OCI-M2 (cell line): Measurements from ENCODE around the gene ASAH2B.
"Not testable (repeated sequence)": the region's sequence is repeated elsewhere in the genome, so short reads cannot be mapped to it uniquely, and the experiment has no call there.

Experiments used
- DNase-seq: peaks from one replicate; lab custom pipeline; 2025; ENCODE audit not compliant: unreplicated experiment; lab: John Stamatoyannopoulos, UW

The ASAH2B gene

GRCh38 chr10:50739618-50740292 lies at the start of gene ASAH2B:
Gene ASAH2B (plus strand): TSS chr10:50739936. CDS start chr10:50745131, 5,195 bp downstream.
- no peak for DNase-seq

DNA sequence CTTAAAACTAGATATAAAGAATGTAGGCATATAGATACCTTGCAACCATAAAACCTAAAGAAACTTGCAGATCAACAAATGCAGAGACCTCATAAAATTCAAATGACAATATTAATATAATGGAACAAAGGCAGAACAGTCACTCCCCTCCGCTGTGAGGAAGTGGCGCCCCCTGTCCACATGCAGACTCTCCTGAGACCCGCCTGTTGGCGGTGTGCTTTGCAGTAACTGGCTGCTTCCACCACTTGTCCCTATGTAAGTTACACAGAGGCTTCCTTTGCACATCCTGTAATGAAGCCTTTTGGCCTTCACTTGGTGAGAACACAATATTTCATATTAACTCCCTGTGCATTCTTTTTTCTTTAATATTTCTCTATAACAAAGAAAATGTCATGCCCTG lies 41.9 kb upstream of the ASAH2B start:
- not testable (repeated sequence) for DNase-seq

DNA sequence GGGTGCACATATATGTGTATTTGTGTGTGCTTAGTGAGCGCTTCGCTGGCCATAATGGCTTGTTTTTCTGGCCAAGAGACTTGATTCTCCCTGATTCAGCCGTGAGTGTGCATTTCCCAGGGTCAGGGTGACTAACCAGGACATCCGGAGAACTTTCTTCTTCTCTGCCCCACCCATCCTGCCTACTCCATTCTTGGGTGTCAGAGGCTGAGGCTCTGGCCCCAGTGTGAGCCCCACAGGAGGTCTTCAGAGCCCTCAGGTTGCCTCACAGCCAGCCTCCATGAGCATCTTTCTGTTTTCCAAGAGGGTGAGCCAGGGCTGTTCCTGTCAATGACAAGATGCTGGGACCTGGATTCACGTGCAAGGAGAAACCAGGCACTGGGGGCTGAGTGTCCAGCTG lies 37.8 kb upstream of the ASAH2B start:
- DNase-seq: not testable (repeated sequence)

DNA sequence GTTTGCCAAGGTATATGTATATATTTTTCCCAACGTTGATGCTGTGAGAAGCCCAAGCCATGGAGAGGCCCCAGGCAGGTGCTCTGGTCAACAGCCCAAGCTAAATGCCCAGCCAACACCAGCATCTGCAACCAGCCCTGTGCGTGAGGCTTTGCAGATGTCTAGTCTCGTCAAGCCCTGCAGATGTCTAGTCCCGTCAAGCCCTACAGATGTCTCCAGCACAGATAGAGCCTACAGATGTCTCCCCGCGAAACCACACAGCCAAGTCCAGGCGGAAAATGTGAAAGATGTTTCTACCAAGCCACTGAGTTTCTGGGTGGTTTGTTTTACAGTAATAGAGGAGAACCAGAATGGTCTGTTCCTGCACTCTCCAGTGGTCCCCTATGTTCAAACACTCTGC lies 36.7 kb upstream of the ASAH2B start:
- not testable (repeated sequence) for DNase-seq

- not testable (repeated sequence) for DNase-seq
Observed at GRCh38 chr10:50704436-50705079, 35.2 kb upstream of the ASAH2B start.

DNA sequence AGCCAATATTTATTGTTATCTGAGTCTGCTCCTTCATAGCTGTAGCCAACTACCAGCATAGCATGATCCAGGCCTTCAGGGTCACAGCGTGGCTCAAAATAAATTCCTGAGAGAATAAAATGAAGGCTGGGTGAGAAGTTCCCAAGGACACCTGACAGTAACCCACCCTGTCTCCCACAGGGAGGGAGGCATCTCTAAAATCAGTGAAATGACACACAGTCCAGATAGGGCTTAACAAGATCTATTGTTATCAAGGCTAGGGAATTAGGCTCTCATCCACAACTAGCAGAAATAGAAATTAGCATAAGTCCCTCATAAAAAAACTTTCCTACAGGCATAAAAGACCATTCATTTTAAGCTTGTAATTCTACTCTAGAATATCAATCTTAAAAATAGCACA lies 33.7 kb upstream of the ASAH2B start:
- not testable (repeated sequence) for DNase-seq

DNA sequence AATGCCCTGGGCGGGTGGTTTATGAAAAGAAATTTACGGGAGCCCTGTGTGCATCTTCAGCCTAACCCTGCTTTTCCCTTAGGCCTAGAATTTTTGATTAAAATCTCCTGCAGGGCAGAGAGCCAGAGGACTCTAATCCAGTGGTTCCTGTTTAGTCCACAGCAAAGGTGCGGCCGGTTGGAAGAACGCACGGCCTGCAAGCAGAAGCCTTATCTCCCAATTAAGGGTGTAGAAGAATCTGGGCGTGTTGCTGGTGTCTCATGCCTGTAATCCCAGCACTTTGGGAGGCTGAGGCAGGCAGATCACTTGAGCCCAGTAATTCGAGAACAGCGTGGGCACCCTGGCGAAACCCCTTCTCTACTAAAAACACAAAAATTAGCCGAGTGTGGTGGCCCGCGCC lies 29.5 kb upstream of the ASAH2B start:
- not testable (repeated sequence) for DNase-seq

GRCh38 chr10:50723812-50724211 lies 15.9 kb upstream of the ASAH2B start:
- not testable (repeated sequence) for DNase-seq

DNA sequence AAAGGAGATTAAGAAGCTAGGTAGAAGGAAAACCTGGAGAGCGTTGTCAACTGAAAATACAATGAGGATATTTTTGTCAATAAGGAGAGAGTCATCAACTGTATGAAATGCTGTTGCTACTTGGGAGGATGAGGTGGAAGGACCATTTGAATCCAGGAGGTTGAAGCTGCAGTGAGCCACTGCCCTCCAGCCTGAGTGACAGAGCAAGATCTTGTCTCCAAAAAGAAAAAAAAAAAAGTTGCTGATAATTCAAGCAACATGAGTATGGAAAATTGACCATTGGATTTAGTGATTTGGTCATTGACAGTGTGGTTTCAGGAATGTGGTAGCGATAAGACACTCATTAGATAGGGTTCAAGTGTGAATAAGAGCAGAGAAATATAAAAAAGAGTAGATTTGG lies 11.6 kb upstream of the ASAH2B start:
- not testable (repeated sequence) for DNase-seq

DNA sequence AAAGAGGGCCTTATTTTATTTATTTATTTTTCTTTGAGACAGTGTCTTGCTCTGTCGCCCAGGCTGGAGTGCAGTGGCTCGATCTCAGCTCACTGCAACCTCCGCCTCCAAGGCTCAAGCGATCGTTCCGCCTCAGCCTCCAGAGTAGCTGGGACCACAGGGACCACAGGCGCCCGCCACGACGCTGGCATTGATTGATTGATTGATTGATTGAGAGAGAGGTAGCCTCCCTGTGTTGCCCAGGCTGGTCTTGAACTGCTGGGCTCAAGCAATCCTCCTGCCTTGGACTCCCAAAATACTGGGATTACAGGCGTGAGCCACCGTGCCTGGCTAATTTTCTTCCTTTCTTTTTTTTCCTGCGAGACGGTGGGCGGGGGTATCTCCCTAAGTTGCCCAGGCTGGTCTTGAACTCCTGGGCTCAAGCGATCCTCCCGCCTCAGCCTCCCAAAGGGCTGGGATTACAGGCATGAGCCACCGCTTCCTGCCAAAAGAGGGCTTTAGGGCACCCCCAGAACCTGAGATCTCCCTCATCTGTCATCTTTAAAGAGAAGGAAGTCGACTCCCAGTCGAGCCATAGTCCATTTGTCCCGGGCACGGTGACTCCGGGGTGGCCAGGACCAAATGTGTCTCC lies 634 bp upstream of the ASAH2B start:
- DNase-seq: not testable (repeated sequence)

DNA sequence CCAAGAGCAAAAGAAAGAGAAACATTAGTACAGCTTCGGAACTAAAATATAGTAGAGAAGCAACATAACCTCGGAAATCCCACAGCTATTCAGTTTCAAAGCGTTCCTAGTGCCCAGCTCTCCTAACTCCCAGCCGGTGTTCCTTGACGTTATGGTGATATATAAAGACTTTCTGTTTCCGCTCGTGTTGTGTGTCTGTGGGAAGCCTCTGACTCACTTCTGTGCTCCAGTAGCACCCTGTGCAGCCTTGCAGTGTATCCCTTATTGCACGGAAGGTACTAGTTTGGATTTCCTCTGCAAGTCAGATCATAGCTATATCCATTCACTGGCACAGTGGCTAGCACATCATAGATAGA lies 535 bp downstream of the ASAH2B start:
- no peak for DNase-seq

GRCh38 chr10:50742820-50743219 lies 3.1 kb downstream of the ASAH2B start:
- not testable (repeated sequence) for DNase-seq

GRCh38 chr10:50766774-50767513 lies 27.2 kb downstream of the ASAH2B start:
- DNase-seq: not testable (repeated sequence)

- DNase-seq: not testable (repeated sequence)
Observed at GRCh38 chr10:50772042-50772441, 32.3 kb downstream of the ASAH2B start.

DNA sequence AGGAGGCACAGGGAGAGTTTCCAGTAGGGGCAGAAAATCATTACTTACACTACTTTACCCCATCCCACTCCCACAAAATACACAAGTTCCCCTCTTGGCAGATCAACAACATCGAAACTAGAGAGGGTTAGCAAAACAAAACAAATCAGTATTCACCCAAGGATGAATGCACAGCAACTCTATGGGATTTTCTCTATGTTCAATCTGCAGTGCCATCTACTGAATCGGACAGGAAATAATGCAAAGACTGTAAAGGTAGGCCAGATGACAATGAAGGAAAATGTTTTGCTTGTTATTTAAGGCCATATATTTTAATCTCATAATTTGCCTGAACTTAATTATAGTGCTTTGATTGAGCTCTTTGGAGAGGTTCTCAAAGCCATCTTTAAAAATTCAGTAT lies 35.1 kb downstream of the ASAH2B start:
- DNase-seq: not testable (repeated sequence)

DNA sequence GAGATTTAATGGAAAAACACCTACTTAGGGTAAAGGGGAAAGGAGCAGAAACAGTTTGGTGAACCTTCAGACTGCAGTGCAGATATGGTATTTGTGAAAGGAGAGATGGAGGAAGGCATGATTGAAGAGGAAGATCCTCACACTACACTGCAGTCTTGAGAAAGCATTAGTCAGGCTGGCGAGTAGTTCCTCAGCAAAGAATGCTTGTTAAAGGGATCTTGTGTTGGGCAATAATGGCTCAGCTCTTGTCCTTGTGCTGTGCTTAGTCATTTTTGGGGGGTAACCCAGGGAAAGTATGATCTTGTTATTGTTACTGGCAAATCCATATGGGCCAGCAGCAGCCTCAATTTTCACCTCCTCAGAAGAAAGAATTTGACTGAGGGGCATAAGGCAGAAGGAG lies 40.3 kb downstream of the ASAH2B start:
- not testable (repeated sequence) for DNase-seq

DNA sequence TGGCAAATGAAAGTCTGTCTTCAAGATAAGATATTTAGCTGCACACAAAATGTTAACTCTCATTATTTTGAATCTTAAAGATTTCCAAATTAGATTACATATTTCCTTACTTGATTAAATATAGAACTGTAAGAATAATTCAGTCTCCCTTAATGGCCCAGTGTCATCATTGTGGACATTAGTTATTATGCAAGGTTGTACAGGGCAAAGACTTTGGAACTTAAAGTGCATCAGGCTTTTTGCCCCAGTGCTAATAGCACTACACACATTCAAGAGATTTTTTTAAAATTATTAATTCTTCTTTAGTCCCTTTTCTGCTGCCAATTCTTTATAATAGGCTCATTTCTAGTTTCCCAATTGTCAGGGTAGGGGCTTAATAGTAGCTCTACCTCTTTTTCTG lies 42.3 kb downstream of the ASAH2B start:
- DNase-seq: not testable (repeated sequence)

GRCh38 chr10:50787962-50788361 lies 48.2 kb downstream of the ASAH2B start:
- not testable (repeated sequence) for DNase-seq

DNA sequence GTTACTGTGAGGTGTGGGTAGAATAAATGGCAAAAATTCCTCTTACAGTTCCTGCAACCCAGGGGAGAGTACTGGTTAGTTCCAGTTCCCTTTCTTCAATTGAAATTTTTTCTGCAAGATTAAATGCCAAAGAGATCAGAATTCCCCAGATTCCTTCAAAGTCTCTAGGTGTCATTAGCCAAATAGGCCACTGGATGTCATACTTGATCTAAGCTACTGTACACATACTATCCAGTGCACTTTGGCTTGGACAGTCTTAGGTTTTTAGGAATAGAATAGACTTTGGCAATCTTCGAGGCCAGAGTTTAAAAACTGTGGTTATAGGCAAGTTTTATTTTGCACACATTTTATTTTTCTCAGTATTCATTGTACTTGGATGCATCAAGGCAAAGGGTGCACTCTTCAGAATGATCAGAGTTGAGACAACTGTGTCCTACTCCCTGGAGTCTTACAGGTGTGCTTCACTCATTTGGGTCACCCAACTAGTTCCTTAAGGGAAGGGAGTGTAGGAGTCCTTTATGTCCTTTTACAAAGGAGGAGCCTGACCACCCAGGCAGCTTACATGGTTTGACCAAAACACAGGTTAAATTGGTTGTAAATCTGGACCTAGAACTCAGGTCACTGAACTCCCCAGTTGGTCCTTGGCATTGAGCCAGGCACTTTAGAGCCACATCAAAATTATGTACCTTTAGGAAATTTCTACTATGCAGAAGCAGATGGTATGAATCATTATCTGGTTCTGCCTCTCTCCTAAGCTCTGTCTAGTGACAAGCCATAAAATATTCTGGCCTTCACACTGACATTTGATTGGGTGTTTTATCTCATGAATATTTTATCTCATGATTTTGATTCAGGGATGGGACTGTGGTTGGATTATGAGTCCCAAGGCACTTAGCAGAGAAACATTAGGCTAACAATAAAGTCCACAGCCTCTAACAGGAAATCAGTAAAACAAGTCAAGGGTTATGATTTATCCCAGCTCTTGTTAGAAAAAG lies 49.5 kb downstream of the ASAH2B start:
- DNase-seq: no peak

- DNase-seq: no peak
Observed at GRCh38 chr10:50794490-50794889, 54.8 kb downstream of the ASAH2B start.
